ENCODE results near the gene KMO. TPM values are rescaled to one million over a fixed set of nuclear protein-coding genes. Genes with fewer than 3 reads are reported as not detected.

KMO gene
- total and polyA plus RNA-seq, 4 donors = 10.2 to 37.3 (median 19.6) TPM

DNA sequence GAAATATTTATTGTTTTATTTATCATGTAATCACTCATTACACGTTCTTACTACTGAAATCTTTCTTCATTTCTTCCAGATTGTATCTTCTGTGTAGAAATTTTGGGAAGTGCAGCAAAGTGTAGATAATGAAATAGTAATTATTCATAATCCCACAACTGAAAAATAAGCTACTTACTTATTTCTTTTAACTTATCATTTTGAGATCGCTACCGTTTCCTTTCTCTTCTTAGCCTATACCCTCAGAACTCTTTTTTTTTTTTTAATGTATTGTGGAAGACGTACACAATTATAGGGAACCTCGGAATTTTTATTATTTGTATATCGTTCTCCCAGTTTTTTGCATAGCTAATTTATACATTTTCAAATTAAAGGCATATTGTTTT is 12.1 kb upstream of the KMO start:
- 8% methylated on average over 6 of the region's 6 CpGs for WGBS
- H3K9ac ChIP-seq (ENCODE audit: low read depth in 1 of 2, low read length in 2 of 2) = peak overlapping the region; percentile 7 to 94
- no peak for TF ChIP-seq NR2F2 (IDR thresholded peaks at IDR 0.05)
- no peak for TF ChIP-seq CTCF (IDR thresholded peaks at IDR 0.05; ENCODE audit: low read depth, low read length, missing input control)
- TF ChIP-seq RXRA (IDR thresholded peaks at IDR 0.05) = no peak
- TF ChIP-seq YY1 (IDR thresholded peaks at IDR 0.05) = no peak
- TF ChIP-seq JUND (IDR thresholded peaks at IDR 0.05) = no peak
- no peak for TF ChIP-seq RAD21 (IDR thresholded peaks at IDR 0.05)
- no peak for TF ChIP-seq MAX (IDR thresholded peaks at IDR 0.05)
- TF ChIP-seq, protein P1, sequence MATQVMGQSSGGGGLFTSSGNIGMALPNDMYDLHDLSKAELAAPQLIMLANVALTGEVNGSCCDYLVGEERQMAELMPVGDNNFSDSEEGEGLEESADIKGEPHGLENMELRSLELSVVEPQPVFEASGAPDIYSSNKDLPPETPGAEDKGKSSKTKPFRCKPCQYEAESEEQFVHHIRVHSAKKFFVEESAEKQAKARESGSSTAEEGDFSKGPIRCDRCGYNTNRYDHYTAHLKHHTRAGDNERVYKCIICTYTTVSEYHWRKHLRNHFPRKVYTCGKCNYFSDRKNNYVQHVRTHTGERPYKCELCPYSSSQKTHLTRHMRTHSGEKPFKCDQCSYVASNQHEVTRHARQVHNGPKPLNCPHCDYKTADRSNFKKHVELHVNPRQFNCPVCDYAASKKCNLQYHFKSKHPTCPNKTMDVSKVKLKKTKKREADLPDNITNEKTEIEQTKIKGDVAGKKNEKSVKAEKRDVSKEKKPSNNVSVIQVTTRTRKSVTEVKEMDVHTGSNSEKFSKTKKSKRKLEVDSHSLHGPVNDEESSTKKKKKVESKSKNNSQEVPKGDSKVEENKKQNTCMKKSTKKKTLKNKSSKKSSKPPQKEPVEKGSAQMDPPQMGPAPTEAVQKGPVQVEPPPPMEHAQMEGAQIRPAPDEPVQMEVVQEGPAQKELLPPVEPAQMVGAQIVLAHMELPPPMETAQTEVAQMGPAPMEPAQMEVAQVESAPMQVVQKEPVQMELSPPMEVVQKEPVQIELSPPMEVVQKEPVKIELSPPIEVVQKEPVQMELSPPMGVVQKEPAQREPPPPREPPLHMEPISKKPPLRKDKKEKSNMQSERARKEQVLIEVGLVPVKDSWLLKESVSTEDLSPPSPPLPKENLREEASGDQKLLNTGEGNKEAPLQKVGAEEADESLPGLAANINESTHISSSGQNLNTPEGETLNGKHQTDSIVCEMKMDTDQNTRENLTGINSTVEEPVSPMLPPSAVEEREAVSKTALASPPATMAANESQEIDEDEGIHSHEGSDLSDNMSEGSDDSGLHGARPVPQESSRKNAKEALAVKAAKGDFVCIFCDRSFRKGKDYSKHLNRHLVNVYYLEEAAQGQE (IDR thresholded peaks at IDR 0.05) = no peak
- TF ChIP-seq EGR1 (IDR thresholded peaks at IDR 0.05; ENCODE audit: low read depth in 2 of 2) = no peak
- TF ChIP-seq SP1 (IDR thresholded peaks at IDR 0.05) = no peak
- TF ChIP-seq FOXA1 (IDR thresholded peaks at IDR 0.05) = no peak
- no peak for TF ChIP-seq ZBTB33 (IDR thresholded peaks at IDR 0.05)
- no peak for TF ChIP-seq ATF3 (IDR thresholded peaks at IDR 0.05)
- no peak for TF ChIP-seq HNF4A (conservative IDR thresholded peaks at IDR 0.05)
- no peak for TF ChIP-seq HNF4G (IDR thresholded peaks at IDR 0.05)
- TF ChIP-seq FOXA2 (IDR thresholded peaks at IDR 0.05) = no peak

DNA sequence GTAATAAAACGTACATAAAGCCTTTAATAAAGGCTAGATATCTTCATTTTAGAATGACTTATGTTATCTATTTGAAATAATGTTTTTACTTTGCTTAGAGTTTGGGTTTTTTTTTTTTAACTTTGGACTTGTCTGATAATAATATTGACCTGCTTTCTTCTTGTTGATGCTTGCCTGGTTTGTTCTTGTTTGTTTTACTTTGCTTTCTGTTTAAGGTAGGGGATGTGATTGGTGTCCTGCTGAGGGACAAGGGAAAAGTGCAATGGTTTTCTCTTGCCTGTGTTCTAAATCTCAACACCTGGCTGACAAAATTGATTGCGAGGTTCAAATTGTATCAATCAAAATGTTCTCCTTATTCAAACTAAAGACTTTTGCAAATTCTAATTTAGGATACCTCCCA is 10.5 kb upstream of the KMO start:
- H3K9me3 ChIP-seq (ENCODE audit: control insufficient read depth in 4 of 4, low read length in 3 of 4) = no peaks in the 10 kb centered on the region
- no peaks in the 10 kb centered on the region for H3K27me3 ChIP-seq (ENCODE audit: control insufficient read depth in 4 of 4, insufficient read depth in 4 of 4, low read length in 3 of 4)
- H3K27ac ChIP-seq (ENCODE audit: low read depth in 1 of 2, low read length in 2 of 2) = peak overlapping the region; percentile 64 to 77
- 41% methylated on average over 2 of the region's 2 CpGs for WGBS
- H3K36me3 ChIP-seq (ENCODE audit: control insufficient read depth in 4 of 4, insufficient read depth in 3 of 4, low read depth in 1 of 4, low read length in 3 of 4) = no peaks in the 10 kb centered on the region
- peaks cover 6 to 48% (median 16%) of the 10 kb centered on the region in 4 donors for H3K4me1 ChIP-seq (ENCODE audit: control insufficient read depth in 4 of 4, insufficient read depth in 4 of 4, low read length in 3 of 4)
- H3K4me3 ChIP-seq (ENCODE audit: low read depth in 1 of 3, low read length in 3 of 3) = no peak overlapping the region
- H3K9ac ChIP-seq (ENCODE audit: low read depth in 1 of 2, low read length in 2 of 2) = peak overlapping the region; percentile 12 to 58
- no peak for DNase-seq (ENCODE audit: low spot score)
- TF ChIP-seq YY1 (IDR thresholded peaks at IDR 0.05) = peak; percentile 91
- no peak for TF ChIP-seq NR2F2 (IDR thresholded peaks at IDR 0.05)
- TF ChIP-seq ZBTB33 (IDR thresholded peaks at IDR 0.05) = peak; percentile 31
- TF ChIP-seq JUND (IDR thresholded peaks at IDR 0.05) = peak in 1 of 2 donors; percentile 52
- TF ChIP-seq FOXA2 (IDR thresholded peaks at IDR 0.05) = peak; percentile 87
- TF ChIP-seq SP1 (IDR thresholded peaks at IDR 0.05) = peak; percentile 69
- no peak for TF ChIP-seq HNF4G (IDR thresholded peaks at IDR 0.05)
- peak; percentile 55 for TF ChIP-seq MAX (IDR thresholded peaks at IDR 0.05)
- TF ChIP-seq TAF1 (conservative IDR thresholded peaks at IDR 0.05) = peak; percentile 24
- peak; percentile 73 to 79 for TF ChIP-seq HNF4A (conservative IDR thresholded peaks at IDR 0.05)
- TF ChIP-seq RXRA (IDR thresholded peaks at IDR 0.05) = peak in 1 of 2 donors; percentile 58
- TF ChIP-seq, protein P1 (IDR thresholded peaks at IDR 0.05) = peak; percentile 65
- TF ChIP-seq FOXA1 (IDR thresholded peaks at IDR 0.05) = peak; percentile 85

More for the DNA sequence above, 12.1 kb upstream of the KMO start:
- H3K27me3 ChIP-seq (ENCODE audit: control insufficient read depth in 4 of 4, insufficient read depth in 4 of 4, low read length in 3 of 4) = no peaks in the 10 kb centered on the region
- no peaks in the 10 kb centered on the region for H3K9me3 ChIP-seq (ENCODE audit: control insufficient read depth in 4 of 4, low read length in 3 of 4)
- H3K36me3 ChIP-seq (ENCODE audit: control insufficient read depth in 4 of 4, insufficient read depth in 3 of 4, low read depth in 1 of 4, low read length in 3 of 4) = peaks cover 0 to 10% (median 3%) of the 10 kb centered on the region in 4 donors
- H3K4me1 ChIP-seq (ENCODE audit: control insufficient read depth in 4 of 4, insufficient read depth in 4 of 4, low read length in 3 of 4) = peaks cover 4 to 47% (median 12%) of the 10 kb centered on the region in 4 donors
- no peak for DNase-seq (ENCODE audit: low spot score)
- peak overlapping the region; percentile 51 to 86 for H3K27ac ChIP-seq (ENCODE audit: low read depth in 1 of 2, low read length in 2 of 2)
- peak overlapping the region; percentile 19 to 59 (median 50) for H3K4me3 ChIP-seq (ENCODE audit: low read depth in 1 of 3, low read length in 3 of 3)
